ENCODE data around the gene TTLL9.

Gene TTLL9

GRCh38 chr20:31951203-31951529 lies 80.7 kb downstream of the TTLL9 start:
- DNase-seq, result no peak

- DNase-seq, result peak; percentile 93 to 97 (median 95)
These were observed 81.4 kb downstream of the TTLL9 start, which contains the start of gene PDRG1 for GRCh38 chr20:31951530-31952453. Gene PDRG1, minus strand, starts transcription at chr20:31952046. Its CDS starts 85 bp downstream, at chr20:31951961.

- no peak for DNase-seq
These were observed 83.2 kb downstream of the TTLL9 start for GRCh38 chr20:31953556-31954148.

- no peak for DNase-seq
These were observed 84.1 kb downstream of the TTLL9 start for GRCh38 chr20:31954500-31954899.

- DNase-seq, result no peak
These were observed 86.4 kb downstream of the TTLL9 start for GRCh38 chr20:31956556-31957526.

- DNase-seq, result no peak
These were observed 92.3 kb downstream of the TTLL9 start for GRCh38 chr20:31962761-31963160.

GRCh38 chr20:31963889-31964288 lies 93.5 kb downstream of the TTLL9 start:
- DNase-seq, result no peak

GRCh38 chr20:31966991-31967655 lies 96.7 kb downstream of the TTLL9 start:
- no peak for DNase-seq

GRCh38 chr20:31967830-31968249 lies 97.4 kb downstream of the TTLL9 start, which contains the start of gene XKR7:
Gene XKR7, plus strand, starts transcription at chr20:31968151. Its CDS starts 25 bp downstream, at chr20:31968176.
- peak in 1 of 5 donors; percentile 8 for DNase-seq

GRCh38 chr20:31968291-31969126 lies 98.1 kb downstream of the TTLL9 start:
- peak; percentile 63 to 80 (median 72) for DNase-seq

GRCh38 chr20:31969991-31970390 lies 99.6 kb downstream of the TTLL9 start:
- no peak for DNase-seq

GRCh38 chr20:31972471-31973021 lies 102.1 kb downstream of the TTLL9 start:
- DNase-seq, result no peak

- no peak for DNase-seq
These were observed 103.9 kb downstream of the TTLL9 start for GRCh38 chr20:31974296-31974695.

- no peak for DNase-seq
These were observed 104.6 kb downstream of the TTLL9 start for GRCh38 chr20:31974951-31975487.

- no peak for DNase-seq
These were observed 105.4 kb downstream of the TTLL9 start for GRCh38 chr20:31975874-31976273.

- no peak for DNase-seq
These were observed 106.6 kb downstream of the TTLL9 start for GRCh38 chr20:31977080-31977479.

- DNase-seq, result no peak
These were observed 109.4 kb downstream of the TTLL9 start for GRCh38 chr20:31979713-31980426.

- DNase-seq, result no peak
These were observed 111.3 kb downstream of the TTLL9 start for GRCh38 chr20:31981784-31982183.

- no peak for DNase-seq
These were observed 114.6 kb downstream of the TTLL9 start for GRCh38 chr20:31984981-31985471.

- no peak for DNase-seq
These were observed 117.3 kb downstream of the TTLL9 start for GRCh38 chr20:31987744-31988143.

Measured in T-helper 1 cell (primary cell).